Skeletal muscle cell (primary cell): Measurements from ENCODE around the gene BCAS3.

Source experiments
- DNase-seq: peaks from one replicate; pipeline ENCODE4 v3.0.0-alpha.2; 2010; ENCODE audit warnings: low read depth
- H3K4me3 ChIP-seq: 2 replicates; pipeline ENCODE4 v1.5.1; 2011; ENCODE audit warnings: low read depth, mild to moderate bottlenecking, control low read depth, low read length, moderate library complexity

Gene BCAS3

GRCh38 chr17:61330174-61331150 is 652.8 kb downstream of the BCAS3 start:
- DNase-seq = no peak
- H3K4me3 ChIP-seq = no peak overlapping the region

- no peak for DNase-seq
- H3K4me3 ChIP-seq = no peak overlapping the region
These were observed 653.5 kb downstream of the BCAS3 start for GRCh38 chr17:61331178-61331577.

GRCh38 chr17:61331886-61332285 is 654.2 kb downstream of the BCAS3 start:
- H3K4me3 ChIP-seq = no peak overlapping the region
- DNase-seq = no peak

GRCh38 chr17:61333136-61333535 is 655.5 kb downstream of the BCAS3 start:
- H3K4me3 ChIP-seq = no peak overlapping the region
- no peak for DNase-seq

- no peak for DNase-seq
- H3K4me3 ChIP-seq = no peak overlapping the region
These were observed 657.0 kb downstream of the BCAS3 start for GRCh38 chr17:61334673-61335072.

- peak; percentile 64 for DNase-seq
- H3K4me3 ChIP-seq = no peak overlapping the region
These were observed 657.6 kb downstream of the BCAS3 start for GRCh38 chr17:61335105-61335844.

GRCh38 chr17:61335845-61336655 is 658.4 kb downstream of the BCAS3 start:
- no peak for DNase-seq

GRCh38 chr17:61337290-61337689 is 659.6 kb downstream of the BCAS3 start:
- no peak for DNase-seq
- no peak overlapping the region for H3K4me3 ChIP-seq

More at GRCh38 chr17:61335845-61336655, 658.4 kb downstream of the BCAS3 start:
- H3K4me3 ChIP-seq = no peak overlapping the region

GRCh38 chr17:61338000-61338798 is 660.5 kb downstream of the BCAS3 start:
- H3K4me3 ChIP-seq = no peak overlapping the region
- DNase-seq = peak; percentile 68

- DNase-seq = no peak
- no peak overlapping the region for H3K4me3 ChIP-seq
These were observed 661.3 kb downstream of the BCAS3 start for GRCh38 chr17:61338874-61339478.

GRCh38 chr17:61340431-61341209 is 663.0 kb downstream of the BCAS3 start:
- DNase-seq = no peak
- no peak overlapping the region for H3K4me3 ChIP-seq

GRCh38 chr17:61343576-61343975 is 665.9 kb downstream of the BCAS3 start:
- no peak overlapping the region for H3K4me3 ChIP-seq
- no peak for DNase-seq

- DNase-seq = no peak
- no peak overlapping the region for H3K4me3 ChIP-seq
These were observed 667.4 kb downstream of the BCAS3 start for GRCh38 chr17:61345061-61345460.

- no peak for DNase-seq
These were observed 668.4 kb downstream of the BCAS3 start for GRCh38 chr17:61345825-61346666.

GRCh38 chr17:61349350-61349749 is 671.7 kb downstream of the BCAS3 start:
- H3K4me3 ChIP-seq = no peak overlapping the region
- DNase-seq = no peak

More at GRCh38 chr17:61345825-61346666, 668.4 kb downstream of the BCAS3 start:
- no peak overlapping the region for H3K4me3 ChIP-seq

- H3K4me3 ChIP-seq = no peak overlapping the region
These were observed 674.2 kb downstream of the BCAS3 start for GRCh38 chr17:61351745-61352407.

More at GRCh38 chr17:61351745-61352407, 674.2 kb downstream of the BCAS3 start:
- no peak for DNase-seq
